Activated T-cell treated with anti-CD3 and anti-CD28 coated beads, Interleukin-2, amount 50 U/mL, for 4 hours (primary cell): ENCODE data around the gene KCTD7. TPM values are rescaled to one million over a fixed set of nuclear protein-coding genes. Genes with fewer than 3 reads are reported as not detected.
"Not testable (repeated sequence)": the region's sequence is repeated elsewhere in the genome, so short reads cannot be mapped to it uniquely, and the experiment has no call there.

Experiments
- ATAC-seq, 2 donors: fragments of 200-7000 bp; cut with Tn5 transposase; one replicate each; pipeline ENCODE4 v1.10.0; 2021
- DNase-seq: peaks from one replicate; pipeline ENCODE4 v3.0.0-alpha.2; 2020
- H3K27me3 Mint-ChIP-seq: one replicate; pipeline ENCODE4 v1.8.0; 2021; ENCODE audit warnings: low read depth, mixed read lengths
- H3K36me3 Mint-ChIP-seq: one replicate; pipeline ENCODE4 v1.8.0; 2022; ENCODE audit warnings: mixed read lengths; ENCODE audit not compliant: insufficient read depth
- H3K4me1 Mint-ChIP-seq: one replicate; pipeline ENCODE4 v1.8.0; 2021; ENCODE audit warnings: low read depth, mixed read lengths
- H3K4me3 Mint-ChIP-seq: one replicate; pipeline ENCODE4 v1.8.0; 2021; ENCODE audit warnings: mild to moderate bottlenecking, moderate library complexity, mixed read lengths
- H3K9me3 Mint-ChIP-seq: one replicate; pipeline ENCODE4 v1.8.0; 2021; ENCODE audit warnings: mixed read lengths
- total RNA-seq, 3 donors: library from RNA; stranded (reverse); gene quantifications; one replicate each; pipeline ENCODE4 v1.2.1, GENCODE V29; 2021

Gene KCTD7
- total RNA-seq, 3 donors from 2014 or later, result 3.1 to 3.9 (median 3.6) TPM

DNA sequence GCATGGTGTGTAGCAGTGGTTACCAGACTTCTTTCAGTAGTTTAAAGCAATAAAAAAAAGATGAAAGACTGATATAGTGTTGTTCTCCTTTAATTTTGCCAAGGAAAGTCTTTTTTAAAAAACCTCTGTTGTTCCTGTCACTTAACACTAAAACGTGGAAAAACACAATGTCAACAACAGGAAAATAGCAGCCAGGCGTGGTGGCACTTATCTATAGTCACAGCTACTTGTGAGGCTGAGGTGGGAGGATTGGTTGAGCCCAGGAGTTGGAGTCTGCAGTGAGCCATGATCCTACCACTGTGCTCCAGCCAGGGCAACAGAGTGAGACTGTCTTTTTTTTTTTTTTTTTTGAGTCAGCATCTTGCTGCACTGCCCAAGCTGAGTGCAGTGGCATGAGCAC, 42.8 kb downstream of the KCTD7 start:
- H3K4me1 Mint-ChIP-seq, H3K36me3 Mint-ChIP-seq, ATAC-seq, H3K4me3 Mint-ChIP-seq, H3K9me3 Mint-ChIP-seq, DNase-seq, H3K27me3 Mint-ChIP-seq: not testable (repeated sequence)

GRCh38 chr7:66672432-66673123, 43.9 kb downstream of the KCTD7 start:
- not testable (repeated sequence) for H3K36me3 Mint-ChIP-seq, H3K4me1 Mint-ChIP-seq, H3K27me3 Mint-ChIP-seq, H3K9me3 Mint-ChIP-seq, H3K4me3 Mint-ChIP-seq, DNase-seq
- peak; percentile 6 to 29 for ATAC-seq

DNA sequence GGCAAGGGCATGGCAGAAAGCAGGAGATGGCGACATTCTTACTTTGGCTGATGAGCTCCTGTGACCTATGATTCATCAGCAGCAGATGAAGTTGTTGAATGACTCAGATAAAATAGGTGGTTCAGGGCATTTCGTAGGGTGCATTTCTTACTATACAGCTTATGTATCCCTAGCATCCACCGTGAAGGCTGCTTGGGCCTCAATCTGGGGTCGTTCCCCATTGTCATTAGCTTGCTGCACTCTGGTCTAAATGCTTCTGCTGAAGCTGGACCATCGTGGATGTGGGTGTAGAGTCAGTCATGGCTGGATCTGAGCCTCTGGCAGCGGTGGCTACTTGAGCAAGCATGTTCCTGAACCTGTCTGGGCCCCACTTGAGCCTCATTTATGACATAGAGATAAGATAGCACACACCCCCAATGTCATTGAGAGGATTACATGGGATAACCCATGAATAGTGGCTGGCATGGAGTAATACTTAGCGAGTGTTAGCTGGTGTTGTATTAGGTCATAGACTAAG, 44.5 kb downstream of the KCTD7 start:
- not testable (repeated sequence) for H3K4me1 Mint-ChIP-seq, DNase-seq, H3K36me3 Mint-ChIP-seq, H3K4me3 Mint-ChIP-seq, H3K9me3 Mint-ChIP-seq, H3K27me3 Mint-ChIP-seq
- peak; percentile 90 for ATAC-seq

DNA sequence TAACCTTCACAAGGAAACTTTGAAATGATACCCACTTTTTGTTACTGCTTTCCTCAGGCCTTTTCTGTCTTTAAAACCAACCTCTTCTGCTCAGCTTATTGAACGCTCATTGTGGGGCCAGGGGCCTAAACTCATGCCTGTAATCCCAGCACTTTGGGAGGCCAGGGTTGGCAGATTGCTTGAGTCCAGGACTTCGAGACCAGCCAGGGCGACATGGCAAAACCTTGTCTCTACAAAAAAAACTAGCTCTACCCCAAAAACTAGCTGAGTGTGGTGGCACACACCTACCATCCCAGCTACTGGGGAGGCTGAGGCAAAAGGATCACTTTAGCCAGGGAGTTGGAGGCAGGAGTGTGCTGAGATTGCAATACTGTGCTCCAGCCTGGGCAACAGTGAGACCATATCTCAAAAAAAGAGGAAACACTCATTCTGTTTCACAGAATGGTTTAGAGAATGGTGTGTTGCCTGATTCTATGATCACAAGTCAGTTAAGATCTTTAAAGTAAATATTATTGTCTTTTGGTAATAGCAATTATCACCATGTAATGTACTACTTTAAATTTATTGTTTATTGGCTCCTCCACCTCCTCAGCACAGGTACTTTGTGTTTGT, 51.1 kb downstream of the KCTD7 start:
- Mint-ChIP-seq H3K9me3 (no peaks in the 10 kb centered on the region), H3K4me1 (peaks cover 30% of the 10 kb centered on the region), H3K36me3 (no peaks in the 10 kb centered on the region), H3K27me3 (no peaks in the 10 kb centered on the region), H3K4me3 (no peak overlapping the region)
- no peak for DNase-seq
- ATAC-seq, result no peak

DNA sequence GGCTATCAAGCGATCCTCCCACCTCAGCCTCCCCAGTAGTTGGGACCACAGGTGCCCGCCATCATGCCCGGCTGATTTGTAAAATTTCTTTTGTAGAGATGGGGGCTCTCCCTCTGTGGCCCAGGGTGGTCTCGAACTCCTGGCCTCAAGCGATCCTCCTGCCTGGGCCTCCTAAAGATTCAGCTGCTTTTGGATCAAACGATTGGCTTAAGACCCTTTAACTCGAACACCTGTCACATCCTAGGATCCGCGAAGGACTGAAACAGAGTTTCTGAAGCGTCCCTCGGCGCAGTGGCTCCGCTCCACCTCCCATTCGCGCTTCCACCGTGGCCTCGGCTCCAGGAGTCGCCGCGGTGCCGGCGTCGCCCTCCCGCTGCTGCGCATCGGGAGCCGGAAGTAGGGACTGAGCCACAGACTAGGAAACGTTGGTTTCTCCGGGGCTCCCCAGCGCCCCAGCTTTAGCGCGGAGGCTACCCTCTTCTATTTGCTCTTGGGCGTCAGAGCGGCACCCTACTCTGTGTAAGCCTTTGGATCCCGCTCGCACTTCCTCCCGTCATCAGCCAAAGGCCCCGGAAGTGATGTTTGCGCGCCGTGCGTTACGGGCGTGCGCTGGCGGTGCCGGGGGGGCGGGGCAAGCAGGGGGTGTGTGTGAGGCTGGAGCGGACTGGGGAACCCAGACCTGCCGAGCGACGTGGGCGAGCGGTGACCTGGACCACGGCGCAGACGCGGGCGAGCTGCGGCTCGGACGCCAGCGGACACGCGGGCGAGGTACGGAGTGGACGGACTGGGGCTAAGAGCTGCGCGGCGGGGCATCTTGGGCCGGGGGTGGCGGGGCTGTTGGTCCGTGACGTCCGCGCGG, 53.0 kb downstream of the KCTD7 start:
- DNase-seq, result peak; percentile 94
- H3K36me3 Mint-ChIP-seq, result no peaks in the 10 kb centered on the region
- ATAC-seq, result peak; percentile 99
- peak overlapping the region; percentile 89 for H3K4me3 Mint-ChIP-seq
- H3K4me1 Mint-ChIP-seq, result peaks cover 31% of the 10 kb centered on the region
- H3K27me3 Mint-ChIP-seq, result no peaks in the 10 kb centered on the region
- H3K9me3 Mint-ChIP-seq, result no peaks in the 10 kb centered on the region

DNA sequence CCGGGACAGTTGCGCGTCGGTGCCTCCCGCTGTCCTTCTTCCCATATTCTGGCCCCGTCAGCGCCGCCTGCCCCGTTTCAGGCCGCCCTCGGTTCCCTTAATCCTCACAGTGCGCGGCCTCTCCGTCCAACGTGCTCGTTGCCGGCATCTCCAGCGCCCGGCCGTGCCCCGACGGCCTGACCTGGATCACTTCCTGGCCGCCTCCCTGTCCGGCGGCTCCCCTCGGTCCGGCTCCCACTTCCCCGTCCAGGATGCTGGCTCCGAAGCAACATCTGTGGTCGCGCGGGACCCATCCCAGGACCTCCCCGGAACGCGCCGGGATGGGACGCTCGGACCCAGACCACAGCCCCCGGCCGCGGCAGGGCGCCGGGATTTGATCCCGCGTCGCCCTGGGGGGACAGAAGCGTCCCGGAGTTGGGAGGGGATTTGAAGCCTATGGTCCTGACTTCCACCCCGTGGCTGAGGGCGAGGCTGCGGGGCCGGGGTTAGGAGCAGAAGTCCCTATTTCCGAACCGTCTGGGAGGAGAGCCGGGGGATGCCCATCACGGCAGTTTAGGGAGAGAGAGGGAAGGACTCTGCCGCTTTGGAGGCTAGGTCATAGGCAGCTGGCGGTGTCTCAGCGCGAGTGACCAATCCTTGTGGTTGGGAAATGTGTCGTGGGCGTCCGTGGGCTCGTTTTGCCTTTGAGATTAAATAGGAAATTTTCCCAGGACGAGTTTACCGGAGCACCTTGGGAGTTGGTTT, 53.8 kb downstream of the KCTD7 start:
- ATAC-seq, result peak; percentile 22 to 35
- Mint-ChIP-seq H3K36me3 (no peaks in the 10 kb centered on the region), H3K4me1 (peaks cover 31% of the 10 kb centered on the region), H3K27me3 (no peaks in the 10 kb centered on the region), H3K9me3 (no peaks in the 10 kb centered on the region), H3K4me3 (peak overlapping the region; percentile 89)
- no peak for DNase-seq

DNA sequence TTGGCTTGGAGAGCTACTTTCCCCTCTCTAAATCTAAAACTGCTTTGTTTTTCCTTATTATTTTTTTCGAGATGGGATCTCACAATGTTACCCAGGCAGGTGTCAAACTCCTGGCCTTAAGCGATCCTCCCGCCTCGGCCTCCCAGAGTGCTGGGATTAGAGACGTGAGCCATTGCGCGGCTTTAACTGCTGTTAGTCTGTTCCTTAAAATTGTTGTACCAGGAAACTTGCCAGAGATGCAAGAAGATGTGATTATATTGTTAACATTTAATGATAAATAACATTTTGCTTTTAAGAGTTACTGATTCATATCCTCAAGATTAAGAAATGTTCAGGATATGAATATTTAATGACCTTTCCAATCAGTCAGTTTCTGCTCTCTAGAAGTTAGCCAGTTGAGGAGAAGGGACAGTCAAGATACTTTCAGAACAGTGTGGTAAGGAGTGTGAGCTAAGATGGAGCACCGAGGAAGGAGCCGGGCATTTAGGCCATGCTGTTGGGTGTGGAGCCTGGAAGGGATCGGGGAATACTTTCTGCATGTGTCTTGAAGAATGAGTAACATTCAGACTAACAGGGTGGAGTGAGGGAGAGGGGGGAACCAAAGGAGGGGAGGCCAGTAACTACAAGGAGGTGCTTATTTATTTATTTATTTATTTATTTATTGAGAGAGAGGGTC, 54.6 kb downstream of the KCTD7 start:
- H3K9me3 Mint-ChIP-seq, ATAC-seq, H3K27me3 Mint-ChIP-seq, H3K36me3 Mint-ChIP-seq, DNase-seq: not testable (repeated sequence)
- H3K4me3 Mint-ChIP-seq, result peak overlapping the region; percentile 89
- H3K4me1 Mint-ChIP-seq, result peaks cover 31% of the 10 kb centered on the region

- Mint-ChIP-seq H3K4me3 (no peak overlapping the region), H3K4me1 (peaks cover 29% of the 10 kb centered on the region), H3K27me3 (no peaks in the 10 kb centered on the region), H3K36me3 (peaks cover 4% of the 10 kb centered on the region), H3K9me3 (peaks cover 8% of the 10 kb centered on the region)
- DNase-seq (no peak), ATAC-seq (no peak)
Measured at GRCh38 chr7:66683770-66684123, 55.1 kb downstream of the KCTD7 start.

- ATAC-seq, DNase-seq, H3K27me3 Mint-ChIP-seq, H3K4me3 Mint-ChIP-seq, H3K9me3 Mint-ChIP-seq, H3K36me3 Mint-ChIP-seq: not testable (repeated sequence)
- peaks cover 21% of the 10 kb centered on the region for H3K4me1 Mint-ChIP-seq
Measured at GRCh38 chr7:66685663-66686062, 57.0 kb downstream of the KCTD7 start.

DNA sequence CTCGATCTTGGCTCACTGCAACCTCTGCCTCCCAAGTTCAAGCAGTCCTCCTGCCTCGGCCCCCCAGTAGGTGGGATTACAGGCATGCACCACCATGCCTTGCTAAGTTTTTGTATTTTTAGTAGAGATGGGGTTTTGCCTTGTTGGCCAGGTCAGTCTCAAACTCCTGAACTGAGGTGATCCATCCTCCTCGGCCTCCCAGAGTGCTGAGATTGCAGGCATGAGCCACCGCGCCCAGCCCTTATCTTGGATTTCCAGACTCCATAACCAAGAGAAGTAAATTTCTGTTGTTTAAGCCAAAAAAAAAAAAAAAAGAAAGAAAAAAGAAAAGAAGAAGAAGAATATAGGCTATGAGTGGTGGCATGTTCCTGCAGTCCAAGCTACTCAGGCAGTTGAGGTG, 58.5 kb downstream of the KCTD7 start:
- Mint-ChIP-seq H3K4me3 (no peak overlapping the region), H3K9me3 (peaks cover 8% of the 10 kb centered on the region), H3K27me3 (no peaks in the 10 kb centered on the region), H3K4me1 (peaks cover 14% of the 10 kb centered on the region), H3K36me3 (peaks cover 4% of the 10 kb centered on the region)
- ATAC-seq (no peak), DNase-seq (no peak)

DNA sequence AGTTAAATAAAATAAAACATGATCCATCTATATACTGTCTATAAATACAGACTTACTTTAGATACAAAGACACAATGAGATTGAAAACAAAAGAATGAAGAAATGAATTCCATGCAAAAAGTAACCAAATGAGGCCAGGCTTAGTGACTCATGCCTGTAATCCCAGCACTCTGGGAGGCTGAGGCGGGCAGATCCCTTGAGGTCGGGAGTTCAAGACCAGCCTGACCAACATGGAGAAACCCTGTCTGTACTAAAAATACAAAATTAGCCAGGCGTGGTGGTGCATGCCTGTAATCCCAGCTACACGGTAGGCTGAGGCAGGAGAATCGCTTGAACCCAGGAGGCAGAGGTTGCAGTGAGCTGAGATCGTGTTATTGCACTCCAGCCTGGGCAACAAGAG, 59.0 kb downstream of the KCTD7 start:
- not testable (repeated sequence) for H3K36me3 Mint-ChIP-seq, H3K9me3 Mint-ChIP-seq, DNase-seq, H3K27me3 Mint-ChIP-seq, H3K4me3 Mint-ChIP-seq, ATAC-seq
- H3K4me1 Mint-ChIP-seq, result peaks cover 13% of the 10 kb centered on the region

DNA sequence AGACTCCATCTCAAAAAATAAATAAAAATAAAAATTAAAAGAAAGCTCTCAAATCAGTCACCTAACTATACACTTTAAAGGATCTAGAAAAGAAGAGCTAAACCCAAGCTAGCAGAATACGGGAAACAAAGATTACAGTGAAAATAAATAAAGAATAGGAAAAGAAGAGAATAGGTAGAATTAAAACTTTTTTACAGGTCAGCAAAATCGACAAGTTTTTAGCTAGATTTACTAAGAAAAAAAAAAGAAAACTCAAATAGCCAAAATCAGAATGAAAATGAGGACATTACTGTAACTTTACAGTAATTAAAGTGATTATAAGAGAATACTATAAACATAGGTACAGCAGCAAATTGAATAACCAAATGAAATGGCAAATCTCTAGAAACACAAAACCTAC, 60.4 kb downstream of the KCTD7 start:
- Mint-ChIP-seq H3K9me3 (peaks cover 8% of the 10 kb centered on the region), H3K36me3 (peaks cover 5% of the 10 kb centered on the region), H3K4me3 (no peak overlapping the region), H3K27me3 (no peaks in the 10 kb centered on the region), H3K4me1 (peaks cover 1% of the 10 kb centered on the region)
- ATAC-seq (no peak), DNase-seq (no peak)

GRCh38 chr7:66693331-66693730, 64.7 kb downstream of the KCTD7 start:
- ATAC-seq, result no peak
- peaks cover 5% of the 10 kb centered on the region for H3K36me3 Mint-ChIP-seq
- H3K4me3 Mint-ChIP-seq, result no peak overlapping the region
- H3K27me3 Mint-ChIP-seq, result no peaks in the 10 kb centered on the region
- H3K9me3 Mint-ChIP-seq, result peaks cover 3% of the 10 kb centered on the region
- H3K4me1 Mint-ChIP-seq, result no peaks in the 10 kb centered on the region
- DNase-seq, result no peak
